H9 (cell line): ENCODE data around the gene E2F1. TPM values are rescaled to one million over a fixed set of nuclear protein-coding genes. Genes with fewer than 3 reads are reported as not detected.

Source experiments
- DNase-seq: peaks from one replicate; pipeline ENCODE4 v3.0.0-alpha.2; 2017
- H2AFZ ChIP-seq: one replicate; pipeline ENCODE4 v1.6.1; 2013; ENCODE audit warnings: mild to moderate bottlenecking, low read length, control low read depth, moderate library complexity
- H2AK5ac ChIP-seq: 2 replicates; pipeline ENCODE4 v1.6.1; 2013; ENCODE audit warnings: low read length, control low read depth, mixed read lengths; ENCODE audit not compliant: insufficient read length
- H2BK120ac ChIP-seq: one replicate; pipeline ENCODE4 v1.6.1; 2013; ENCODE audit warnings: low read depth, mild to moderate bottlenecking, low read length, control low read depth, inconsistent platforms; ENCODE audit not compliant: poor library complexity, severe bottlenecking
- H2BK12ac ChIP-seq: 2 replicates; pipeline ENCODE4 v1.6.1; 2013; ENCODE audit warnings: low read length, control low read depth, mixed read lengths, low read depth; ENCODE audit not compliant: insufficient read length
- H2BK15ac ChIP-seq: 2 replicates; pipeline ENCODE4 v1.6.1; 2013; ENCODE audit warnings: low read depth, low read length, control low read depth
- H2BK20ac ChIP-seq: one replicate; pipeline ENCODE4 v1.6.1; 2013; ENCODE audit warnings: low read depth, mild to moderate bottlenecking, low read length, control low read depth, inconsistent platforms; ENCODE audit not compliant: poor library complexity, severe bottlenecking
- H2BK5ac ChIP-seq: 2 replicates; pipeline ENCODE4 v1.6.1; 2013; ENCODE audit warnings: low read length, control low read depth, mixed read lengths; ENCODE audit not compliant: insufficient read length
- H3K14ac ChIP-seq: 2 replicates; pipeline ENCODE4 v1.6.1; 2013; ENCODE audit warnings: low read length, control low read depth; ENCODE audit not compliant: insufficient read depth
- H3K18ac ChIP-seq: 2 replicates; pipeline ENCODE4 v1.6.1; 2013; ENCODE audit warnings: low read depth, mild to moderate bottlenecking, mixed read lengths, low read length, control low read depth; ENCODE audit not compliant: insufficient read length
- H3K23ac ChIP-seq: 2 replicates; pipeline ENCODE4 v1.6.1; 2013; ENCODE audit warnings: low read length, control low read depth, mixed read lengths, low read depth; ENCODE audit not compliant: insufficient read length
- H3K23me2 ChIP-seq: 2 replicates; pipeline ENCODE4 v1.6.1; 2013; ENCODE audit warnings: low read depth, mild to moderate bottlenecking, mixed read lengths, low read length, control low read depth; ENCODE audit not compliant: insufficient read length, poor library complexity, severe bottlenecking
- H3K27ac ChIP-seq: 2 replicates; pipeline ENCODE4 v1.5.1; 2013; ENCODE audit warnings: low read length, control low read depth, mixed read lengths, low read depth; ENCODE audit not compliant: insufficient read length
- H3K27me3 ChIP-seq: 2 replicates; pipeline ENCODE4 v1.6.1; 2013; ENCODE audit warnings: low read length, control low read depth, inconsistent platforms; ENCODE audit not compliant: insufficient read depth
- H3K4ac ChIP-seq: 2 replicates; pipeline ENCODE4 v1.6.1; 2013; ENCODE audit warnings: low read depth, mild to moderate bottlenecking, control low read depth, inconsistent platforms, low read length, moderate library complexity
- H3K4me1 ChIP-seq: 2 replicates; pipeline ENCODE4 v1.6.1; 2013; ENCODE audit warnings: low read length, control low read depth, inconsistent platforms; ENCODE audit not compliant: insufficient read depth
- H3K4me2 ChIP-seq: 2 replicates; pipeline ENCODE4 v1.6.1; 2013; ENCODE audit warnings: low read length, control low read depth, mixed read lengths; ENCODE audit not compliant: insufficient read length, insufficient read depth
- H3K56ac ChIP-seq: 2 replicates; pipeline ENCODE4 v1.6.1; 2013; ENCODE audit warnings: low read depth, mild to moderate bottlenecking, mixed read lengths, low read length, control low read depth; ENCODE audit not compliant: insufficient read length
- H3K79me1 ChIP-seq: 2 replicates; pipeline ENCODE4 v1.6.1; 2013; ENCODE audit warnings: low read depth, mild to moderate bottlenecking, moderate library complexity, low read length, control low read depth, inconsistent platforms; ENCODE audit not compliant: insufficient read depth, poor library complexity, severe bottlenecking
- H3K79me2 ChIP-seq: 2 replicates; pipeline ENCODE4 v1.6.1; 2013; ENCODE audit warnings: low read length, control low read depth, inconsistent platforms; ENCODE audit not compliant: insufficient read depth
- H3K9ac ChIP-seq: 2 replicates; pipeline ENCODE4 v1.6.1; 2013; ENCODE audit warnings: low read length, control low read depth, mixed read lengths; ENCODE audit not compliant: insufficient read length; ENCODE audit errors: extremely low read depth
- H3K9me3 ChIP-seq: one replicate; pipeline ENCODE4 v1.6.1; 2013; ENCODE audit warnings: low read depth, low read length, inconsistent platforms; ENCODE audit not compliant: control insufficient read depth
- H3T11ph ChIP-seq: one replicate; pipeline ENCODE4 v1.6.1; 2013; ENCODE audit warnings: mild to moderate bottlenecking, low read length, control low read depth, inconsistent platforms
- H4K20me1 ChIP-seq: one replicate; pipeline ENCODE4 v1.6.1; 2013; ENCODE audit not compliant: control insufficient read depth, insufficient read length, insufficient read depth
- H4K5ac ChIP-seq: 2 replicates; pipeline ENCODE4 v1.6.1; 2013; ENCODE audit warnings: low read depth, mild to moderate bottlenecking, mixed read lengths, low read length, control low read depth; ENCODE audit not compliant: insufficient read length
- H4K8ac ChIP-seq: replicated peaks from 2 replicates; pipeline ENCODE4 v1.6.1; 2013; ENCODE audit warnings: low read length, control low read depth, mixed read lengths, low read depth; ENCODE audit not compliant: insufficient read length
- H4K91ac ChIP-seq: 2 replicates; pipeline ENCODE4 v1.6.1; 2013; ENCODE audit warnings: low read depth, mild to moderate bottlenecking, moderate library complexity, mixed read lengths, low read length, control low read depth; ENCODE audit not compliant: insufficient read length
- H3K27ac Mint-ChIP-seq, 3 experiments: 2 replicates in 2 of 3; 3 replicates in 1 of 3; pipeline ENCODE4 v1.8.0; 2020 to 2021; ENCODE audit warnings: mixed read lengths in 3 of 3, mild to moderate bottlenecking in 1 of 3, moderate library complexity in 1 of 3
- H3K27me3 Mint-ChIP-seq: 2 replicates; pipeline ENCODE4 v1.8.0; 2021; ENCODE audit warnings: low read depth, mild to moderate bottlenecking, moderate library complexity, mixed read lengths
- H3K36me3 Mint-ChIP-seq, 3 experiments: 2 replicates in 2 of 3; 3 replicates in 1 of 3; pipeline ENCODE4 v1.8.0; 2020 to 2021; ENCODE audit warnings: low read depth in 3 of 3, mixed read lengths in 3 of 3; ENCODE audit not compliant: insufficient read depth in 1 of 3
- H3K4me1 Mint-ChIP-seq, 2 experiments: 2 replicates each; pipeline ENCODE4 v1.8.0; 2020; ENCODE audit warnings: mixed read lengths in 2 of 2
- H3K4me3 Mint-ChIP-seq, 2 experiments: 2 replicates in 1 of 2; 3 replicates in 1 of 2; pipeline ENCODE4 v1.8.0; 2020 to 2021; ENCODE audit warnings: mild to moderate bottlenecking in 2 of 2, mixed read lengths in 2 of 2, moderate library complexity in 1 of 2
- H3K9me3 Mint-ChIP-seq, 2 experiments: 2 replicates in 1 of 2; 3 replicates in 1 of 2; pipeline ENCODE4 v1.8.0; 2020; ENCODE audit warnings: mild to moderate bottlenecking in 2 of 2, mixed read lengths in 2 of 2, moderate library complexity in 1 of 2
- CTCF ChIP-seq: fragments of 200-600 bp; sonication (generic); conservative IDR thresholded peaks from 3 replicates; pipeline ENCODE4 v1.8.0; 2021; ENCODE audit warnings: antibody characterized with exemption, mild to moderate bottlenecking
- WGBS: extraction: QIAGEN DNeasy Blood & Tissue Kit; methylation state at CpG from one replicate; pipeline ENCODE4 v1.1.7; 2013; ENCODE audit warnings: missing lambda C conversion rate, low lambda C conversion rate, mixed read lengths; ENCODE audit not compliant: insufficient read length; ENCODE audit errors: extremely low coverage; 5-methylcytosine and 5-hydroxymethylcytosine counted together
- total RNA-seq: library from RNA; stranded (reverse); gene quantifications from 2 replicates; pipeline ENCODE4 v1.2.1, GENCODE V29; 2021

The E2F1 gene
- total RNA-seq, 1 experiment from 2014 or later = 58.7 TPM

GRCh38 chr20:33673114-33673409 lies 13.1 kb downstream of the E2F1 start:
- no peak overlapping the region for H2BK5ac ChIP-seq
- no peak overlapping the region for H2BK15ac ChIP-seq
- TF ChIP-seq CTCF = no peak
- no peaks in the 10 kb centered on the region for H3K9me3 ChIP-seq
- no peak overlapping the region for H3K23ac ChIP-seq
- no peak overlapping the region for H2AK5ac ChIP-seq
- H3K4ac ChIP-seq = no peak overlapping the region
- no peak overlapping the region for H3K9ac ChIP-seq
- no peak overlapping the region for H2BK20ac ChIP-seq
- no peak overlapping the region for H2BK12ac ChIP-seq
- Mint-ChIP-seq H3K27ac (peak overlapping the region in 2 of 3 experiments; percentile 72 to 95; a peak in 3 of 7 replicates), H3K9me3 (no peaks in the 10 kb centered on the region; a peak in 1 of 5 replicates), H3K4me1 (peaks cover 30% of the 10 kb centered on the region in 2 experiments), H3K36me3 (peaks cover 36 to 61% (median 52%) of the 10 kb centered on the region in 3 experiments; a peak in 6 of 7 replicates), H3K4me3 (peak overlapping the region; percentile 87 to 90), H3K27me3 (peaks cover 2% of the 10 kb centered on the region)
- H3K56ac ChIP-seq = no peak overlapping the region
- H2BK120ac ChIP-seq = no peak overlapping the region
- no peak overlapping the region for H4K8ac ChIP-seq
- no peak overlapping the region for H4K5ac ChIP-seq
- H3K27me3 ChIP-seq = no peaks in the 10 kb centered on the region
- no peak overlapping the region for H3T11ph ChIP-seq
- peaks cover 4% of the 10 kb centered on the region; the same call in 1 of the 2 replicates for H3K4me1 ChIP-seq
- H3K4me2 ChIP-seq = peak overlapping the region; percentile 67
- H3K79me1 ChIP-seq = no peaks in the 10 kb centered on the region
- H3K23me2 ChIP-seq = peaks cover 21% of the 10 kb centered on the region
- no peaks in the 10 kb centered on the region for H3K79me2 ChIP-seq
- H4K91ac ChIP-seq = no peak overlapping the region
- H2AFZ ChIP-seq = no peak overlapping the region
- WGBS = no CpG with 5 or more reads among the region's 4 CpGs
- H3K27ac ChIP-seq = no peak overlapping the region
- DNase-seq = no peak
- 0 out of 2 replicates have a peak overlapping the region, but pooled peaks have one; percentile 44 for H3K14ac ChIP-seq
- no peaks in the 10 kb centered on the region for H4K20me1 ChIP-seq
- H3K18ac ChIP-seq = no peak overlapping the region
